Measurements from ENCODE around the gene PLSCR1.
A peak's percentile ranks its signal among the peaks of the same experiment; 100 is the strongest.

Gene PLSCR1

DNA sequence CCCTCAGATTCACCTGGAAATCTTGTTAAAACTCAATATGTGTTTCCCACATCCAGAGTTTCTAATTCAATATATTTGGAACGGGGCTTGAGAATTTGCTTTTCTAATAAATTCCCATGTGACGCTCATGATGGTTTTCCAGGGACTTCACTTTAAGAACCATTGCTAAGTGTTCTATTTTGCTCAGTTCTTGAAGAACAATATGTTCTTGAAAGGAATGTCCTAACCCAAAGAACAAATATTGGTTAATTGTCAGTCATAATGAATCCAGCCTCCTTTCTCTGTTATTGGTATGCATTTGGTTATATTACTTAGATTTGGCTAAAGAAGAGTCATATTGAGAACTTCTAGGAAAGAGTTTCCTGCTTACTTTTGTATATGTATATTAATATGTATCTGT lies 70.7 kb downstream of the PLSCR1 start:
- DNase-seq (ENCODE audit: low read depth in 3 of 3): no peak

DNA sequence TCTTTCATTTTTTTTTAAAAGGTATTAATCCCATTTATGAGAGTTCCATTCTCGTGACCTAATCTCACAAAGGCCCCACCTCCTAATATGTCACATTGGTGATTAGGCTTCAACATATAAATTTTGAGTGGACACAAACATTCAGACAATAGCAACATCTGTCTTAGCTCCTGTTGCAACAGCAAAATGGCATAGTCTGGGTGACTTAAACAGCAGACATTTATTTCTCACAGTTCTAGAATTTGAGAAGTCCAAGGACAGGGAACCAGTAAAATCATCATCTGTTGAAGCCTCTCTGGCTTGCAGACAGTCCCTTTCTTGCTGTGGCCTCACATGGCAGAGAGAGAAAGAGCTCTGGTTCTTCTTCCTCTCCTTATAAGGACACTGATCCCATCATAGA lies 71.8 kb downstream of the PLSCR1 start:
- DNase-seq (ENCODE audit: low read depth in 3 of 3): no peak

DNA sequence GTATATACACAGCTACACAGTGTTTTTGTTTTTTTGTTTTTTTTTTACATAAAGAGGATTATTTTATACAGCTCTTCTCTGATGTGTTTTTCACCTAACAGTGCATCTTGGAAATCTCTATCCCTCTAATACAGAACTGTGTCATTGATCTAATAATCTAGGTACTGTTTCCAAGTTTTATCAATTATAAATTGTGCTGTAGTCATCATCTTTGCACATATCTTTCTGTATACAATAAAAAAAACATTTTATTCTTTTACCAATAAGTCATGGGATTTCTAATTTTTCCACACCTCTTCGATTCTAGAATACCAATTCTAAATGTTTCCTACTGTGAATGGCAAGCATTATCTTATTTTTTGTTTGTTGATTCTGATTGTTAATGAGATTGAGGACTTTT lies 73.4 kb downstream of the PLSCR1 start:
- no peak for DNase-seq (ENCODE audit: low read depth in 3 of 3)

DNA sequence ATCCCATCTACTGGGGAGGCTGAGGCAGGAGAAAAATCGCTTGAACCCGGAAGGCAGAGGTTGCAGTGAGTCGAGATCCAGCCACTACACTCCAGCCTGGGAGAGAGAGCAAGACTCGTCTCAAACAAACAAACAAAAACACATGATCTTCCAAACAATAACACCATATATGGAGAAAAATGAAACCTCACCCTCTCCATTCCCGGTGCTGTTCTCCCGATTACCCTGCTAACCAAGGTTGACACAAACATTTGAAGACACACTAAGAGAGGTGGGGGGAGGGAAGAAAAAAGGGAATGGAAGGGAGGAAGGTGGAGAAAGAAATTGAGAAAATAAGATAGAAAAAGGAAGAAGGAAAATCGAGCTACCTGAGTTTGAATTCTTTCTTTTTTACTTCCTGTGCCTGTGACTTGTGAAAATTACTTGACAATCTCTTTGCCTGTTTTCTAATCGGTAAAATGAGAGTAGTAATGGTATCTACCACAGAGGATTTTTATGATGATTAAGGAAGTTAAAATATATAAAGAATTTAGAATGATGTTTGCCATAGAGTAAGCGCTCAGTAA lies 73.9 kb downstream of the PLSCR1 start:
- DNase-seq (ENCODE audit: low read depth in 3 of 3): no peak

DNA sequence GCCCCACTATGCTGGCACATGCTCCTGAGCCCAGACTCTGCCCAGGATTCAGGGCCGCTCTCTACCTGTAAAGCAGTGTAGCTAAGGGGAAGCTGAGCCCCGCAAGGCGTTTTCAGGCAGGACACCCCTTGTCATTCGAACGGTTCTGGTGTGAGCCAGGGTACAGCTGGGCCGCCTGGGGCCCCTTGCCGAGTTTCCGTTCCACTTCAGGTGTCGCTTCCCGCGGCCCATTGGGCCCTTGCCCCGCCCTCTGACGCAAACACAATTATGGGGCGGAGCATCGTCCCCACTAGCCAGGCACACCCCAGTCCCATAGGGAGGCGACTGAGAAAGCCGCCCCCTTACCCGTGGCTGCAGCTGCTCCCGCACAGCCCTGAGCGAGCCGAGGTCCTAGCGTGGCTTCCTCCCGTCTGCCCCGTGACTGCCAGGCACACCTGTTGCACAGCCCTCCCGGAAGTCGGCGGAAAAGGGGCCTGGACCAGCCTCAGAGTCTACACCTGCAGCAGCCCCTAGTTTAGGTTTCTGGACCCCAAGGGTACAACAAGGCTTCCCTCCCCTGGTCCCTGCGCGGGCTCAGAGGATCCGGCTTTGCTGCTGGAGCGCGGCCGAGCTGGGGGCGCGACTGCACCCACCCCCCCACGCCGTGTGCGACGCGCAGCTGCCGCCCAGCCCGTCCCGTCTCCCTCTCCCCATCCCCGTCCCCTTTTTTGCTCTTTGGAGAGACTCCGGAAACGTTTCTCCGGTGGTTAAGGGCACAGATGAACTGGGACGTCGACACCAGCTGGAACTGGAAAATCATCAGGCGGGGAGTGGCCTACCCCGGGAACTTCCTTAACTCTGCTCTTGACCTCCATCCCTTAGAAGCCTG lies 75.0 kb downstream of the PLSCR1 start, which contains the start of gene PLSCR2:
TSS of gene PLSCR2 (minus strand) at position 412 of the 868 bp plus-strand sequence. CDS start 9,657 bp downstream, outside the sequence.
- peak; percentile 39 to 64 (median 45) for DNase-seq (ENCODE audit: low read depth in 3 of 3)

DNA sequence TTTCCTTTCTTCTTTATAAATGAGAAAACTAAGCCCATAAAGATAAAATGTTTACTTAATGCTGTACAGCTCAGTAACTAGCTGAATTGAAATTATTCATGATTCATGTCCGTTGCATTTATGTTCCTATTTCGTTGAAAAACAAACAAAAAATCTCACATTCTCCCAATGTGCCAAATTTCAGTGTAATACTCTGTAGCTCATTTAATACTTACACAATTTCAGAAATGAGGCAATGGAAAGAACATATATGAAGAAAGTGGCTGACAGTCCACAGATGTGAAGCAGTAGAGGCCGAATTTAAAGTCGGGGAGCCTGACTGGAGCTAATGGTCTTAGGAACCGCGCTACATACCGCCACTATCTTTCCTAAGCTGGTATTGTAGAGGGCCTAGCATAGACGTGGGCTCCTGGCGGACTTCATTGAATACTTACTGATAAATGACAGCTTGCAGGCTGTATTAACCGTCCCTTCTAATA lies 75.7 kb downstream of the PLSCR1 start:
- no peak for DNase-seq (ENCODE audit: low read depth in 3 of 3)

DNA sequence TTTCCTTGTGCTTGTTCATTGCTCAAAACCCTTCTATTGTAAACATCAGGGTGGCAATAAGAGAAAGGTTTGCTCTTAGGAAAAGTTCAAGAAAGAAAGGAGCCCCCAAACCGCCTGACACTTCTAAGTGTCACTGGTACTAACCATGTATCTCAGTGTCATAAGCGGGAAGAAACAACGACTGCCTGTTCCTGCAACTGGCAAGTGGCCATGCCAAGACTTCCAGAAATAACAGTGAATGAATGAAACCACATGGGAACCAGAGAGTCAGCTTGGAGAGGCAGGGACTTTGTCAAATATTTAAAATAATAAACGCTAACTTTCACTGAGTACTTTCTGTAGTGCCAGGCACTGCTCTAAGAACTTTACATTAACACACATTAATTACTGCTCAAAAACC lies 76.2 kb downstream of the PLSCR1 start:
- no peak for DNase-seq (ENCODE audit: low read depth in 3 of 3)

DNA sequence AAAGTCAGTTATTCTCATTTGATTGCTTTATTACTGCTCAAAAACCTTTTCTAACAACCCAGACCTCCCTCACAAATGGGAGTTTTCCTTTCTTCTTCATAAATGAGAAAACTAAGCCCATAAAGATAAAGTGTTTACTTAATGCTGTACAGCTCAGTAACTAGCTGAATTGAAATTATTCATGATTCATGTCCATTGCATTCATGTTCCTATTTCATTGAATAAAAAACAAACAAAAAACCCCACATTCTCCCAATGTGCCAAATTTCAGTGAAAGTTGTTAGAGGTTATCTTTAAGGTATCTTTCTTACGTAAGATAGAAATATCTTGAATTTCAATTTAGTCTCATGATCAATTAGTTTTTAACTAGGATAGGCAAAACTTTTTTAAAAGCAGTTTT lies 77.8 kb downstream of the PLSCR1 start:
- DNase-seq (ENCODE audit: low read depth in 3 of 3): no peak

DNA sequence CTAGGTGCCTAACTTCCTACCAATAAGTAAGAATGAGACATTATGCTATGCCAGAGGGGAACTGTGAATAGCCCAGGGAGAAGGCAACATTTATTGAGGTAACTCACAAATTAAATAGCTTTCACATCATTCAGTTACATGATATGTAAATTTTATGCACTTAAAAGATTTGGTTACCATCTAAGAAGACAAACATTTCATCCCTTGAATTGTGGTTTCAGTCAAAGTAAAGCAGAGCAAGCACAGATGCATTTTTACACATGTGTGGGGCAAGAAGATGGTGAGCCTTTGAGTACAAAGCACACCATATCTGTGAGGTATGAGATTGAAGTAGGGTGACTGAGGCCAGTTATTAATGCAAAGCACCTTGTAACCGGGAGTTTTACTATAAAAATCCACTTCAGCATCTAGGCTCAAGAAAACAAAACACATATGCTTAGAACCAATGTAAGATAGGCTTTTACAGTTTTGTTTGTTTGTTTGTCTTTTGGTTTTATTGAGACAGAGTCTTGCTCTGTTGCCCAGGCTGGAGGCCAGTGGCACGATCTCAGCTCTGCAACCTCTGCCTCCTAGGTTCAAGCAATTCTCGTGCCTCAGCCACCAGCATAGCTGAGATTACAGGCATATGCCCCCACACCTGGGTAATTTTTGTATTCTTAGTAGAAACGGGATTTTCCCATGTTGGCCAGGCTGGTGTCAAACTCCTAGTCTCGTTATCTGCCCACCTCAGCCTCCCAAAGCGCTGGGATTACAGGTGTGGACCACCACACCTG lies 78.5 kb downstream of the PLSCR1 start:
- no peak for DNase-seq (ENCODE audit: low read depth in 3 of 3)

Measured in stimulated activated CD4-positive, alpha-beta T cell treated with anti-CD3 and anti-CD28 coated beads, TNF-alpha, amount 100 ng/mL, for 24 hours (primary cell).